Ascending aorta (tissue), 2 donors: ENCODE data around the gene NTM. TPM values are rescaled to one million over a fixed set of nuclear protein-coding genes. Genes with fewer than 3 reads are reported as not detected.

Source experiments
- DNase-seq, 2 donors: peaks; one replicate each; pipeline ENCODE4 v3.0.0-alpha.2; 2019; ENCODE audit warnings: low spot score in 2 of 2
- H3K27ac ChIP-seq, 2 donors: fragments of 200-600 bp; sonication (generic); one replicate each; pipeline ENCODE4 v1.5.1; 2016 to 2017; ENCODE audit warnings: mild to moderate bottlenecking in 1 of 2
- H3K27me3 ChIP-seq: fragments of 200-600 bp; sonication (generic); one replicate; pipeline ENCODE4 v1.5.1; 2017
- H3K36me3 ChIP-seq, 2 donors: fragments of 200-600 bp; sonication (generic); one replicate each; pipeline ENCODE4 v1.5.1; 2016
- H3K4me1 ChIP-seq, 2 donors: fragments of 200-600 bp; sonication (generic); one replicate each; pipeline ENCODE4 v1.5.1; 2016 to 2017; ENCODE audit warnings: mild to moderate bottlenecking in 1 of 2
- H3K4me3 ChIP-seq, 2 donors: fragments of 200-600 bp; sonication (generic); one replicate each; pipeline ENCODE4 v1.5.1; 2016 to 2017; ENCODE audit warnings: mild to moderate bottlenecking in 1 of 2
- H3K9me3 ChIP-seq, 2 donors: fragments of 200-600 bp; sonication (generic); one replicate each; pipeline ENCODE4 v1.5.1; 2016
- intact Hi-C: fragments of 100-400 bp; cut with DNase I; formaldehyde crosslinking; loops from one replicate; pipeline ENCODE4 v1.15.1; 2023
- total RNA-seq: library from RNA; depleted of rRNA; stranded (reverse); fragments of >200 nt; gene quantifications from one replicate; pipeline ENCODE4 v1.1.0, GENCODE V29; 2016
- TF ChIP-seq, protein P1 (sequence below), 3 experiments: fragments of 200-600 bp in 2 of 3; fragments of 450-650 bp in 1 of 3; sonication (generic) in 2 of 3; IDR thresholded peaks; one replicate each; pipeline ENCODE4 v1.5.1; 2016 to 2019; ENCODE audit warnings: antibody characterized with exemption in 3 of 3, mild to moderate bottlenecking in 1 of 3, moderate library complexity in 1 of 3

Gene NTM
- total RNA-seq, 1 donor from 2014 or later: not detected

- intact Hi-C loops: no loop called here
- TF ChIP-seq, protein P1, sequence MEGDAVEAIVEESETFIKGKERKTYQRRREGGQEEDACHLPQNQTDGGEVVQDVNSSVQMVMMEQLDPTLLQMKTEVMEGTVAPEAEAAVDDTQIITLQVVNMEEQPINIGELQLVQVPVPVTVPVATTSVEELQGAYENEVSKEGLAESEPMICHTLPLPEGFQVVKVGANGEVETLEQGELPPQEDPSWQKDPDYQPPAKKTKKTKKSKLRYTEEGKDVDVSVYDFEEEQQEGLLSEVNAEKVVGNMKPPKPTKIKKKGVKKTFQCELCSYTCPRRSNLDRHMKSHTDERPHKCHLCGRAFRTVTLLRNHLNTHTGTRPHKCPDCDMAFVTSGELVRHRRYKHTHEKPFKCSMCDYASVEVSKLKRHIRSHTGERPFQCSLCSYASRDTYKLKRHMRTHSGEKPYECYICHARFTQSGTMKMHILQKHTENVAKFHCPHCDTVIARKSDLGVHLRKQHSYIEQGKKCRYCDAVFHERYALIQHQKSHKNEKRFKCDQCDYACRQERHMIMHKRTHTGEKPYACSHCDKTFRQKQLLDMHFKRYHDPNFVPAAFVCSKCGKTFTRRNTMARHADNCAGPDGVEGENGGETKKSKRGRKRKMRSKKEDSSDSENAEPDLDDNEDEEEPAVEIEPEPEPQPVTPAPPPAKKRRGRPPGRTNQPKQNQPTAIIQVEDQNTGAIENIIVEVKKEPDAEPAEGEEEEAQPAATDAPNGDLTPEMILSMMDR (IDR thresholded peaks at IDR 0.05): no peak
- Histone ChIP-seq H3K4me1 (no peaks in the 10 kb centered on the region), H3K9me3 (no peaks in the 10 kb centered on the region), H3K27ac (no peak overlapping the region), H3K36me3 (no peaks in the 10 kb centered on the region), H3K4me3 (peak overlapping the region; percentile 33 to 49), H3K27me3 (no peaks in the 10 kb centered on the region)
- no peak for DNase-seq
Measured at GRCh38 chr11:131546218-131546895, 175.9 kb downstream of the NTM start.

DNA sequence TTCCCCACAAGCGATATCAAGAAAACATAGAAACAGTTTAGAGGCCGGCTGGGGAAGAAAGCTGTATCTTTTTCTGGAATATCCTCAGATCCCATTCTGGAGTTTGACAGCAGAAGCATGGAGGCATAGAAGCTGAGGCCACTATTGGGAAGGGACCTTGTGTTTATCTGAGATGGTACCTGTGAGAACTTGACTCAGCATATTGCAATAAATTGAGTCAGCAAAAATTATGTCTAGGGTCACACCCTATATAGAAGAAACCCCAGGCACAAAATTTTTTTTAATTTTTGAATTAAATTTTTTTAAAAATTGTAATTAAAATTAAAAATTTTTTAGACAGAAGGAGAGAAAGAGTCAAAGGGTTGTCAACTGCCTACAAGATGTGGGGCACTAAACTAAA is 178.7 kb downstream of the NTM start:
- DNase-seq: no peak
- intact Hi-C loops: no loop called here
- H3K27ac ChIP-seq: no peak overlapping the region
- H3K9me3 ChIP-seq: no peaks in the 10 kb centered on the region
- no peak overlapping the region for H3K4me3 ChIP-seq
- no peaks in the 10 kb centered on the region for H3K4me1 ChIP-seq
- TF ChIP-seq, protein P1 (IDR thresholded peaks at IDR 0.05): no peak
- no peaks in the 10 kb centered on the region for H3K36me3 ChIP-seq
- no peaks in the 10 kb centered on the region for H3K27me3 ChIP-seq

DNA sequence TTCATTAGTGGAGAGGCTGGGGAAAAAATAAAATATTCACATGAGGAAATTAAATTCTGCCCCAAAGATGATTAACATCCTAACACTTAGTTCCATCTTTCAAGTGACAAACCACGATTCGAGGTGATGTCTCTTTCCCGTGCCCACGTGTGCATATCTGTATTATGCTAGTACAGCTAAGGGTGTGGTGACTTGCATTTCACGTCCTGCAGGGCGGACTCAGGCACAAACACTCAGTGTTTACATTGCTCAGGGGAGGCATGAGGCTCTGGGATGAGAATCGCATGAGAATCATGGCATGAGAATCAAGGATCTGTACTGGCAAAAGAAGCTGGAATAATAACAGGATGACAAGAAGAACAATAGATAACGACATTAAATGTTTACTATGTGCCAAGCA is 179.4 kb downstream of the NTM start:
- H3K4me1 ChIP-seq: no peaks in the 10 kb centered on the region
- H3K4me3 ChIP-seq: no peak overlapping the region
- no peaks in the 10 kb centered on the region for H3K9me3 ChIP-seq
- no peak for DNase-seq
- intact Hi-C loops: no loop called here
- no peak overlapping the region for H3K27ac ChIP-seq
- TF ChIP-seq, protein P1 (IDR thresholded peaks at IDR 0.05): no peak
- H3K27me3 ChIP-seq: no peaks in the 10 kb centered on the region
- H3K36me3 ChIP-seq: no peaks in the 10 kb centered on the region

- no peaks in the 10 kb centered on the region for H3K9me3 ChIP-seq
- intact Hi-C loops: no loop called here
- H3K4me3 ChIP-seq: no peak overlapping the region
- no peaks in the 10 kb centered on the region for H3K36me3 ChIP-seq
- H3K4me1 ChIP-seq: no peaks in the 10 kb centered on the region
- no peak for DNase-seq
- H3K27me3 ChIP-seq: no peaks in the 10 kb centered on the region
- H3K27ac ChIP-seq: no peak overlapping the region
- TF ChIP-seq, protein P1 (IDR thresholded peaks at IDR 0.05): no peak
Measured at GRCh38 chr11:131560287-131560686, 189.9 kb downstream of the NTM start.

DNA sequence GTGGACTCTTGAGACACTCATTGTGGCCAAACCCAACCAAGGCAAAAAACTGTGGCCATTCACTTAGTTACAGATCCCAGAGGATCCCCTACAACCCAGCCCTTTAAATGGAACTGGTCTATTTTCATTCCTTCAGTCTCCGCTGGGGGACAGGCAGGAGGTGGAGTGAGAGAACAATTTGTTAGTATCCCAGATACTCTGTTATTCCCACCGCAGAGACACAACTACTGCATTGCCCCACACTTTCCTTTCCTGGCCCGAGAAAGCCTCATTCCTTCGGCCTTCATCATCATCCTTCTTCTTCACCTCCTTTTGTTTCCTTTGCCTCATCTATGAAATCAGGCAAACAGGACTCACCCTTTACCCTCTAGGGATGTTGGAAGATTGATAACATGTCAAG is 191.1 kb downstream of the NTM start:
- DNase-seq: no peak
- Histone ChIP-seq H3K4me3 (no peak overlapping the region), H3K27ac (no peak overlapping the region), H3K4me1 (no peaks in the 10 kb centered on the region), H3K27me3 (no peaks in the 10 kb centered on the region), H3K36me3 (no peaks in the 10 kb centered on the region), H3K9me3 (no peaks in the 10 kb centered on the region)
- TF ChIP-seq, protein P1 (IDR thresholded peaks at IDR 0.05): no peak
- intact Hi-C loops: no loop called here

GRCh38 chr11:131561972-131562371 is 191.6 kb downstream of the NTM start:
- Histone ChIP-seq H3K4me1 (no peaks in the 10 kb centered on the region), H3K27ac (no peak overlapping the region), H3K9me3 (no peaks in the 10 kb centered on the region), H3K36me3 (no peaks in the 10 kb centered on the region), H3K4me3 (no peak overlapping the region), H3K27me3 (no peaks in the 10 kb centered on the region)
- intact Hi-C loops: no loop called here
- DNase-seq: no peak
- TF ChIP-seq, protein P1 (IDR thresholded peaks at IDR 0.05): no peak
